Prostate gland (tissue), 2 donors: ENCODE results near the gene CTTN.

ENCODE experiments used
- CTCF ChIP-seq, 4 experiments: fragments of 200-600 bp in 2 of 4; fragments of 450-650 bp in 2 of 4; sonication (generic) in 2 of 4; IDR thresholded peaks; 1 replicate in 3 of 4; 2 replicates in 1 of 4; pipeline ENCODE4 v1.5.1; 2016 to 2019; ENCODE audit warnings: antibody characterized with exemption in 4 of 4, mild to moderate bottlenecking in 2 of 4, moderate library complexity in 2 of 4
- POLR2A ChIP-seq: fragments of 450-650 bp; IDR thresholded peaks from one replicate; pipeline ENCODE4 v1.6.1; 2016; ENCODE audit warnings: antibody characterized with exemption, mild to moderate bottlenecking

DNA sequence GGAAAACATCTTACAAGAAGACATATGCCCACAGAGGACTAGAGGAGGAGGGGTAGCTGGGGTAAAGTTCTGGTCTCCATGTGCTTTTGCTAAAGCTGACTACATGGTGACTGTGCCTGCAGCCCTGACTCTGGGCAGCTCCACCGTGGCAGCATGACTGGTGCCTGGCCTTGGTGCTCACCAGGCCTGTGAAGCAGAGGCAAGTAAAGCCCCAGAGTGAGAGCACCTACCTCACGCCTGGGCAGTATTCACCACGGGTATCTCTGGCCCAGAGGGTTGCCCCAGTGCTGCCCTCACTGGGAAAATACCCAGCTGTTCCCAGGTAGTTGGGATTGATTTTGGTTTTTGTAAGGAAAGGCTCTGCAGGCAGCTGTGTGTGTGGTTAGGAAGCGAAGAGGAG, 78.3 kb downstream of the CTTN start:
- TF ChIP-seq CTCF (IDR thresholded peaks at IDR 0.05) (no peak), POLR2A (no peak)
